ENCODE data around the gene TATDN2.
A peak's percentile ranks its signal among the peaks of the same experiment; 100 is the strongest.

Gene TATDN2

DNA sequence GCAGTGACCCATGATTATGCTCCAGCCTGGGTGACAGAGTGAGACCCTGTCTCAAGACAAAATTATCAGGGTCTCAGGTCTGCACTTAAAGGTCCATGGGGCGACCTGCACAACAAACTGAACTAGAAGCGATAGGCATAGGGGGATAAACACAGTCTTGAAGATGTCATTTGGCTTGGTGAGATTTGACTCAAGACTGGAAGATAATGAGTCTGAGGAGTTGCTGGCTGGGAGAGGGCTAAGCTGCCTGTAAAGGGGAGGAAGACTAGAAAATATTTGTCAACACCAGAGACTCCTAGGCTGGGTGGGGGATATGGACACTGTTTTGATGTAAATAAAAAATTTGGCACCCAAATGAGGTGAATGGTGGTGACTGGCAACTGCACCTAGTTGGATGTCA is 24.7 kb downstream of the TATDN2 start:
- no peak for DNase-seq

DNA sequence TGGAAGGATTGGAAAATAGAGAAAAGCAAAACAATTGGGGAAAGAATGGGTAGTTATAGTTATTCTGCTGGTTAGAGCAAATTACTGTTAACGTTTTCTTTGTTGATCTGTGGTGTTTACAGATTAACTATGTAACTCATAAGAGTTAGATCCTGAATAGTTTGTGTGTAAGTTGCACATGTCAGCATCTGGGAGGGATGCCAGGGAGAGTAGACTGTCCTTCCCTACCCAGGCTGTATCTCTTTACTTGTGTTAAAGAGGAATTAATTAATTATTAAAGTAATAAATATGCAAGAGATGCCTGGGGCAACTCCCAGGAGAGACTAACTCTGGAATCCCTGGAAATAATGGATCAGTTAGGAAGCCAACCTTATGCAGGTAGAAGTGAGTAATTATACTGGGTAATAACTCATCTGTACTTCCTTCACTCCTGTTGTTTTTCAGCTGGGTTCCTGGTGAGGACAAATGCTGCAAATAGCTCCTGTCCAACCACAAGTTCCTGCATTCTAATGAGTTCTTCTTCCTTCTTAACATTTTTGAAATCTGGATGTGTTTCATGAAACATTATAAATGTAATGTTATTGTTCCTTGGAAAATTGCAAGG is 25.5 kb downstream of the TATDN2 start:
- DNase-seq: no peak

DNA sequence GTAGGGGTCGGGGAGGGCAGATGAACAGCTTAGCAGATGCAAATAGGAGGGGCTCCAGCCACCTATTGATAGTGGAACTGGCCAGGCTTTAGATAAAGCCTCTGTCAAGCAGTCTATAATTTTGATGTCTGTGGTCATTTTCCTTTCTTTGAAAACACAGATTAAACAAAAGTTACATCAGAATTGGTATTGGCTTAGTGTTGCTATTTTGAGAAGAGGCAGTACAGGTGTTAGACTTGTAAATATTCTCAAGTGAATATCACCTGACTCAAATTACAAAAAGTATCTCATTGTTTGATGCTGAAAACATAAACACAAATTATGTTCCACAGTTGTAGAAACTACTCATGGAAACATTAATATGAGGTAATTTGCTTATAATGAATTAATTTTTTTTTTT is 26.3 kb downstream of the TATDN2 start:
- DNase-seq: no peak

DNA sequence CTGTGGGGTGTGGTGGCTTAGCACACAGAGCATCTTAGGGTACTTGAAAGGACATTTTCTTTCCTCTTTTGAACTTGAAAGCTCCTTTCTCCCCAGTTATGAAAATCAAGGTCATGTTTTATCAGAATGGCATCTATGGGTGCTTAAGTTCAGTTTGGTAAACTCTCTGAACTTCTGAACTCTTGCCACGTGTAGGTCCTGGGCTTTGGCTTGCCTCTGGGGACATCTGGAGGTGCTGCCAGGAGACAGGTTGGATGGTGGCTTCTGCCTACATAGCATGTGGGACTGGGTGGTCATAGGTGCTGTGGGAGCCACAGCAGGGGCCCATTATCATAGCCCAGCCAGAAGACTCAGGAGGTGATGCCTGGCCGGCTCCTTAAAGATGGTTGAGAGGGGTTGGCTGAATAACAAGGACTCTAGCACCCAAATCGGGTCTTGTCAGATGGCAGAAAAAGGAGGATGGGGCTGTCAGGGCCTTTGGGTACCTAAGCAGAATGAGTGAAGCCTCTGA is 28.9 kb downstream of the TATDN2 start:
- no peak for DNase-seq

DNA sequence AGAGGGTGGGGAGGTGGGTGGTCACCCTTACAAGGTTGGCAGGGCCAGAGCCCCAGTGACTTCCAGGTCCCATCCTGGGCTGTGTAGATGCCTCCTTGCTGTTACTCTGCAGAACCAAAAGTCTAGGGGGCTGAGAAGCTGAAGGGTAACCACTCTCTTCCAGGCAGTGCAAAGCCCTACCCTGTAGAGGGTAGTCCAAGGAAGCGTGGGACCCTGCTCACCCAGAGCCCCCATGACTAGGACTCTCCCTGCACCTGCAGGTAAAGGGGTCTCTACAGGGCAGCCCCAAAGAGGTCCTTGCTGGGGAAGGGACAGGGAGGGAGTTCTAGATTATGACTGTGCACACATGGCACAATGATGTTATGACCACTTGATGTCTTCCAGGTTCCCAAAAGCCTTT is 30.2 kb downstream of the TATDN2 start:
- DNase-seq: no peak

DNA sequence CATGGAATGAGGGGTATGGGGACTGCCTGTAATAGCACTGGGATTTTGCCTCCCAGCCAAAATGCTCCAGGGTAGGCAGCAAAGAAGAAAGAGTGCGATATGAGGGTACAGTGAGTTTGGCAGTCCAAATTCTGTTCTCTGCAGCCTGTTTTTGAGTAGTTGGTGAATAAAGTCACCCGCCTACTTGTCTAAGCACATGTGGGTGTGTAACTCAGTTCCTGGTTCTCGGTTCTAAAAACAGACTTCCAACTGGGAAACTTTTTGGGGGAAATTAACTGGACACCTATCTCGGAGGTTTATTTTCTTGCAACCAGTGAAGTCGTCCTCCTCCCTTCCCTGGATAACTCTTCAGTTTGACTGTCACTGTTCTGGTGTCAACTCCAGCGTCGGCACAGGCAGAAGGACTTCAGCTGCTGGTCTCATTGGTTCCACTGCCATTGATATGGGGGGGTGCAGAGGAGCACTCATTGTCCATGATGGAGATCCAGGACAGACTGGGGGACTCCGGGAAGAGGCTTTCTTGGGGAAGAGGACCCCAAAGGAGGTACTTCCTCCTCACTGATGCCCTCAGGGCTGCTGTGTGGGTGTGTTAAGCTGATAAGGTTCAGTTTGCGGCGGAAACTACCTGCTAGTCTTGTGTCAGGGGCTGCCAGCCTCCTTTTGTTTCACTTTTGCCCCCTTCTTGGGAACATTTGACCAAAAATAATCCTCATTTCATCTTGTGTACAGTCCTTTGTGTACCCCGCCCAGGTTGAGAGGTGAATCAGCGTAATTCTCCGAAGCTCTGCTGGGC is 31.3 kb downstream of the TATDN2 start:
- no peak for DNase-seq

DNA sequence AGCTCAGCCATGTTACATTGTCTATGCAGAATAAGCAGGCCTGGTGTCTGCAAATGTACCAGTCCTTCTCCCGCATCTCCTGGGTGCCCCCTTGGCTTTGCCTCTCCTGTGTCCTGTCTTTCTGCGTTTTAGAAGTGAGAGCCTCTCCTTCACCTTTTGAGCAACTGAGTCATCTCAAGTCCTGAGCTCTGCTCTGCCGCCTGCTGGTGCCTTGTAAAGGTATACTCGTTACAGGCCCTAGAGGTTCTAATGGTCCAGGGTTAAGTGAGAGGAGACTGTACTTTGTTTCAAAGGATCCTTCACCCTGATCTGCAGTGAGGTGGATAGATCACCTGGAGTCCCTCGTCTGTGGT is 31.9 kb downstream of the TATDN2 start:
- no peak for DNase-seq

DNA sequence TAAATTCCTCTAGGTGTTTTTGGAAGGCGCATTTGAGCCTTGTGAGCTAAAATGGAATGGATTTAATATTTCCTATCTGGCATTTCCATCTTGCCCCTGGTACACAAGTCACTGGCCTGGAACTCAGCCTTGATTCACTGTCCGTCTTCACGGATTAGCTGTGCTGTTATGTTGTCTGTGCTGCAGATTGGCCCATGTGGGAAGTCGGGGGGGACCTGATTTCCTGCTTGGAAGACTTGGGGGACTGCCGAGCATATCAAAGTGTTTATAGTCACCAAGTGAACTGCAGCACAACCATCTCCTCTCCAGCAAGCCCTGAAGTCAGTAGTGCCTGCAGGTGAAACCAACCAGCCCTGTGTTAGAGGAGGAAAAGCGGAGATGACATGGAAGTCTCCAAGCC is 32.3 kb downstream of the TATDN2 start:
- DNase-seq: no peak

DNA sequence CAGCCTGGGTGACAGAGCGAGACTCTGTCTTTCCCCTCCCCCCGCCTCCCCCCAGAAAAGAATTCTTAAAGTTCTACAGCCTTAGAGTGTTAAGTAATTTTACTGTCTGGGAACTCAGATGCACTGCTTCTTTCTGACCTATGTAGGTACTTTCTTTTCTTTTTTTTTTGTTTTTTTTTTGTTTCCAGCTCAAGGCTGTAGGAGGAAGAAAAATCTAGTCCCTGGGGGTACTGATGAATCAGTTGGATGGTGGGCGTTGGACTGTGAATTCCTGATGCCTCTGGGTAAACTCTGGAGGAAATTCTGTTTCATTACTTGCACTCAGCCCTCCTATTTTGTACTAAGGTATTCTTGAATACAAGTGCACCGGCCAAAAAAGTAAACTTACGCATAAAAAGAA is 33.7 kb downstream of the TATDN2 start:
- no peak for DNase-seq

DNA sequence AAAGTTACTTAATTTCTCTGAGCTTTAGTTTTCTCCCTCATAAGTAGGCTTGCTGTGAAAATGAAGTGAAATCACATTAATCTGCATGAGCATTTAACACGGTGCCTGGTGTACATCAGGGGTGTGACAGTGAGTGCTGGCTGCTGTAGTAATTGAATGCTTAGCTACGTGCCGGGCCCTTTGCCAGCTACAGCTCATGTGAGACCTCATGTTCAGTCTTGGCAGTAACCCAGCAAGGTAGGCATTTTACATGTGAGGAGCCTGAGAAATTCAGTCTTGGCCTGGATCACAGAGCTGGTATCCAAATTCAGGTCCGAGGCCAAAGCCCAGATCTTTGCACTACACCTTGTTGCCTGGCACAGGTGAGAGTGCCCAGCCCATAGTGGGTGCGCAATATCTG is 35.4 kb downstream of the TATDN2 start:
- no peak for DNase-seq

DNA sequence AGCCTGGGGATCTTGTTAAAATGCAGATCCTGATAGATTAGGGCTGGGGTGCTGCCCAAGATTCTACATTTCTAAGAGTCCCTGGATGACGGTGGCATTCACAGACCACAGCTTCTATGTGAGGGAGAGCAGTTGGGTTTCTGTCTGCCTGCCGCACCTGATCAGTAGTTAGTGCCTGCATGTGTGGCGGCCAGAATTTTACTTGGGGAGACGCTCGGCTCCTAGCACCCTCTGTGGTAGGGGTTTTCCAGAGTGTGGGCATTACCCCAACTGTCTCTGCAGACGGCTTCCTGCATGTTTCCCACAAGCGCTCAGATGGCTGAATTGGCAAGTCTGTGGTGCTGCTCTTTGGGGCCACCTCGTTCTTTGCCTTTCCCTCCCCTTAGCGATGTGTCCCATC is 36.2 kb downstream of the TATDN2 start:
- peak; percentile 17 for DNase-seq

DNA sequence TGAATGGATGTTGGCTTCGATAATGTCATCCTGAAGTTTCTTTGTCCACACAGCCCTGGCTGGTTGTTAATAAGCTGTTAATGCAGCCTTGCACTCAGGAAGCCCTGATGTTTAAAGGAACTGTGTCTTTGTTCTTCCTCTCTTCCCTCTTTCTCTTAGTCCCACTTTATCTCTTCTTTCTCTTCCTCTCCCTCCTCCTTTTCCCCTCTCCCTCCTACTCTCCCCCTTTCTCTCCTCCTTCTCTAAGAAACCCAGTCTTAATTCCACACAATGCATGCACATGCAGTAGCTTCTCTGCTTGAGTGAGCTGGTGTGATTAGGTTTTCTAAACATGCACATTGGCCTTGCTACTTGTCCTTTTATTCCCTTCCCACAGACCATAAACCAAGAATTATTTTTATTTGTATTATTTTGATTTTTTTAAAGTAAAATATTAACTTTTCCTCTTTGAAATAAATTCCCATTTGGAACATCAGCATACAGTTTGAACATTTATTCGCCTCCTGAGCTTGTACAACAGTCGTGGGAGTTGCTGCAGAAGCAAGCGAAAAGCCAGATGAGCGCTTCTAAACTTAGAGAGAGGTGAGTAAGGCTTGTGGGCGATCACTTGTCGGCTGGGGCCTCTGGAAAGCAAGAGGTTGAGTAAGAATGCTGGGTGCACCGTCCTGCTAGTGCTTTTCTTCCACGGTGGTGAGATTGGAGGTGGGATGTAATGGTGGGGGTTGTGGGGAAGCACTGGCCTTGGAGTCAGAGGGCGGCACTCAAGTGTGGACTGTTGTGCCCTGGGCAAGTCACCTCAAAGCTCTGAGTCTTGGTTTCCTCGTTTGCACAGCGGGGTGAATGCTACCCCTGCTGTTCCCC is 37.2 kb downstream of the TATDN2 start:
- DNase-seq: no peak

DNA sequence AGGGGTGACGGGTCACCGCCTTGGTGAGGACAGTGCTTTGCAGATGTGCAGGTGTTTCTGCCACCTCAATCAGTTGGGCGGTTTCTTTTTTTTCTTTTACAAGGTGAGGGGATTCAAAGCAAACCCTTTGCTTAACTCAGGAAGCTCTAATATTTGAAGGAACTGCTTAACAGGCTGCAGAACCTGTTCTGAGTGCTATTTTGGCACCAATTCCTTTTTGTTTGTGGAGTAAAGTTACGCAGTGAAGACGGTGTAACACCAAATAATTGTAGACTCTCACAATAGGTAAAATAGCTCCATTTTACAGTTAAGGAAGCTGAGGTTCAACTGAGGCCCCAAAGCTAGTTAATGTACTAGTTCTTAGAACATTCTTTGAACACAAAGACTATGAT is 37.9 kb downstream of the TATDN2 start:
- no peak for DNase-seq

DNA sequence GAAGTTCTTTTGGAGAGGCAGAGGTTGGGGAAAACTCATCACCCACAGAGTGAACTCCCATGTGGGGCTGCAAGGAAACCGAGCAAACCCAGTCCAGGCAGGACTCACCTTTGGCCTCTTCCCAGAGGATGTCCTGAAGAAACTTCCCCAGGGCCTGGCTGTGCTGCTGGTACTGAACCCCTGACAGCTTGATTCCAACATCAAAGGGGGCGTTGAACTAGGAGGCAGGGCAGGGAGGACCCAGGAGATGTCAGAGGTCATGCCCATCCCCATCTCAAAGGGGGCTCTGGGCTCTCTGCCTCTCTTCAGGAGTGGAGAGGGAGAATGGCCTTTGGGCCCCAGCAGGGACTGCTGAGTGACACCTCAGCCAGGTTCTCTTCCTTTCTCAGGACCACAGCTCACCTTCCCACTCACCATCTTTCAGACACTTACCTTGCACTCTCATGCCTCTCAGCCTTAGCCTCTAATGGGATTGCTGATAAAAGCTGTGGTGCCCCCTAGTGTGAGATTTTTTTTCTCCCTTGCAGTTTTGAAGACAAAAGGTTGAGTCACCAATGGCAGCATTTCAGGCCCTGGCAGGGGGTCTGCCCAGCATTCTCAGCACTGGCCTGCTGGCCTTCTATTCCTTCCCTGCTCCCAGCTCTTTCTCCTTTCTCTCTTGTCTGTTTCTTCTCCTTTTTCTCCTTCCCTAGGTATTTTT is 38.5 kb downstream of the TATDN2 start:
- no peak for DNase-seq

DNA sequence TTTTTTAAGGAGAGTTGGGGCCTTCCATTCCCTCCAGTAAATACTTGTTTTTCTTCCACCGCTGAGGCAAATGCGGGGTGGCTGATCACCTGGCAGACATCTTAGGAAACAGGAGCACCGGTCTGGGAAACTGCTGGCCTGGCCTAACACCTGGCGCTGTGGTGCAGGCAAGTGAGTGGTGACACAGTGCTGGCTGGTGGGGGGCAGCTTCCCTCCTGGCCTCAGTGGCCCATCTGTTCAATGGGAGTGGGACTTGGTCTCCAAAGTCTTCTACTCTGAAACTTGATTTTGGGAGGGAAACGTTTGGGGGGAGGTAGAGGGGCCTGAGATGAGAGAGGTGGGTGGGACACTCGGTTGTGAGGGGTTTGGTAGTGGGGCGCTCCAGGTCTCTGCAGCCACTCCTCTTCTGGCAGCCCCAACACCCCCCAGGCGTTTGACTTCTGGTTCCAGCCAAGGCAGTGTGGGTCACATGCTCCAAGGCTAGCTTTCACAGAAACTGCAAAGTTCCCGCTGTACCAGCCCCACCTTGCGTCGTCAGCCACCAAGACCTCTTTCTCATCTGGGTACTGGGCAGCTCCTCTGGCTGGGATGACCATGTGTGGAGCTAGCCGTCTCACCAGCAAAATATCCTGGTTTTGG is 39.8 kb downstream of the TATDN2 start:
- no peak for DNase-seq

DNA sequence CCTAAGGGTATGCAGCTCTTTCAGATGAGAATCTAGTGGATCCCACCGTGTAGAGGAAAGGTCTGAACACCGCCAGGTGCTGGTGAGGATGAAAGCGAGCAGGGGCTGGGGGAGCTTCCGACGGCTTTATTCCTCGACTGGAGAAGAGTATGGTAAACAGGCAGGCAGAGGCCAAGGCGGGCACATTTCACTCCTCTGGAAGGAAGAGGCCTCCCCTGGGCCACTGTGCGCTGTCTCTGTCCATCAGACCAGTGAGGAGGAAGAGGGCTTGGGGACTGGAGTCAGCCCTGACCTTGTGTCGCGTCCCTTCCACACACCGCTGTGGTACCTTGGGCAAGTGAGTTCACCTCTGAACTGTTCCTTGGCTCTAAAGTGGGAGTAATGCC is 40.3 kb downstream of the TATDN2 start:
- DNase-seq: no peak

DNA sequence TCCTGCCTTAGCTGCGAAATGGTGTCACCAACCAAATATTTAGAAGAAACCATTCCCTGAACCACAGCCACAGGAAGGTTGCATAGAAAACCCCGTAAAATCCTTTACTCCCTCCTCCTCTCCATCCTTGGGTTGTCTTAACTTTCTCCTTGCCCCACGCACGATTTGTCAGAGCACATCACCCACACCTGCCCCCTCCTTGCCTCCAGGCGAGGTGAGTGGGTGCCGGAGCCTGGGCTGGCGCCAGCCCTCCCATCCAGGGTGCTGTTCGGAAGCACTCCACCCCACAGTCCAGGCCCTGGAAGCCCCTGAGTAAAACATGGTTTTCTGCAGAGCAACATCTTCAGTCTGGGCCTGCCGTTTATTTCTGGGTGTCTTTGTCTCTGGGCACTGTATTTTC is 40.8 kb downstream of the TATDN2 start:
- DNase-seq: no peak

DNA sequence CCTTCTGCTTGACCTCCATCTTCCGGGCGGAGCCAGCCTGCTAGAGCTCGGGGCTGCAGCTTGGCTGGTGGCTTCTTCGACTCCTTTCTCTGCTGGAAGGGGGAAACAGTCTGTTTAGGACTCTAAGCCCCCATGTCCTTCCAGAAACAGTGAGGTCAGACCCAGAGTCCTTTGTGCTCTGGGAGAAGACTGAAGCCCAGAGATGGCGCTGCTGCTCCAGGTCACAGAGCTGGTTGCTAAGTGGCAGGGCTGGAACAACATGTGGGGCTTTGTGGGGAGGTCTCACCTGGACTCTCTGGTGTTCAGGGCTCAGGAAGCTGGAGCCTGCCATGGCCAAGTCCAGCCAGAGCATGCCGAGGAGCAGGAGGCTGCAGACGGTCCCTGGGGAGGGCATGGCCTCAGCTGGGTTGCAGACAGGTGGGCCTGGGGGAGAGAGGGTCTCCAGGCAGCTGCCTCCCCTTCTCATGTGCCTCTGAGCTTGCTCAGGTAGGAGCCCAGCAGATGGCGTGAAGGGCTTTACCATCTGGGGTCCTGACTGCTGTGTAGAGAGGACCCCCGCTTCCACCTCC is 41.6 kb downstream of the TATDN2 start:
- DNase-seq: no peak

DNA sequence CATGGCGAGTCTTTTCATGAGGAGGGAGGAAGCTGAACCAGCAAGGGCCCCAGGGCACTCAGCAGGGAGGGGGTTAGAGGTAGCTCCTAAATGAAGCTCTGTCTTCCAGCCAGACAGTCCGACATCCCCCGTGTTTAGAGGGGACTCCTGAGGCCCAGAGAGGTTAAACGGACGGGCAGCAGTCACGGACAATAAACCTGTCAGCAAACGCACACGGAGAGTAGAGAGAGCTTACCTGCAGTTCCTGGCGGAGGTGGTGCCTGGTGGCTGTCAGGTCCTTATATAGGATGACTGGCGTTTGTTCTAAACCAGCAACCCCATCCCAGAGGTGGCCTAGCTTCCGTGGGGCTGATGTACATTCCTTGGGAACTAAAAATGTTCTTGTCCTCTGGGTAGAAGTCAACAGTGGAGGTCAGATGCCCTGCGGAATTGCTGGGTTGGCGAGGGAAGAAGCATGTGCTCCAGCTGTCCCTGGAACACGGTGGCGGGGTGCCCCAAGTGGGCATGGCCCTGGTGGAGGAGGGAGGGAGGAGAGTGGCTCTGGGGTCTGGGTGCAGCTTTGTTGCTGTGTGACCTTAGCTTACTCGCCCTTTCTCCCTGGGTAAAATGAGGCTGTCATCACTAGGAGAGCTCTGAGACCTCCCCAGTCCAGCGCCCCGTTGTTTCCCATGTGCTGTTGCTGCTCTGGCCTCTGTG is 42.4 kb downstream of the TATDN2 start:
- DNase-seq: no peak

DNA sequence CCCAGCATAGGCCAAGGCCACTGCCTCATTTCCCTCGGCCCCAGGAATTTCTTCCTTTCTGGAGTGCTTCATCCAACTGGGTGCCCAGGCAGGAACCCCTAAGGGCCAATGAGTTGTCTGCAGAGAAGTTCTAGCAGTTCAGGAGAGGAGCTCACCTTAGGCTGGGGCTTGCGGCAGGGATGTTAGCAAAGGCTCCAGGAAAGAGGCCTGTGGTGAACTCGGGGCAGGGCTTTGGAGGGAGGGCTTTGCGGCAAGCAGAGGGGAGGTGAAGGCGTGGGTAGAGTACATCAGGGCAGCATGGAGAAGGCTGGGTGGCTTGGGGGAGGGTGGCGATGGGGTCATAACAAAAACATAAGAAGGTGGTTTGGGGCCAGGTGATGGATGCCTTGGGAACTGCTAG is 43.4 kb downstream of the TATDN2 start:
- no peak for DNase-seq

DNA sequence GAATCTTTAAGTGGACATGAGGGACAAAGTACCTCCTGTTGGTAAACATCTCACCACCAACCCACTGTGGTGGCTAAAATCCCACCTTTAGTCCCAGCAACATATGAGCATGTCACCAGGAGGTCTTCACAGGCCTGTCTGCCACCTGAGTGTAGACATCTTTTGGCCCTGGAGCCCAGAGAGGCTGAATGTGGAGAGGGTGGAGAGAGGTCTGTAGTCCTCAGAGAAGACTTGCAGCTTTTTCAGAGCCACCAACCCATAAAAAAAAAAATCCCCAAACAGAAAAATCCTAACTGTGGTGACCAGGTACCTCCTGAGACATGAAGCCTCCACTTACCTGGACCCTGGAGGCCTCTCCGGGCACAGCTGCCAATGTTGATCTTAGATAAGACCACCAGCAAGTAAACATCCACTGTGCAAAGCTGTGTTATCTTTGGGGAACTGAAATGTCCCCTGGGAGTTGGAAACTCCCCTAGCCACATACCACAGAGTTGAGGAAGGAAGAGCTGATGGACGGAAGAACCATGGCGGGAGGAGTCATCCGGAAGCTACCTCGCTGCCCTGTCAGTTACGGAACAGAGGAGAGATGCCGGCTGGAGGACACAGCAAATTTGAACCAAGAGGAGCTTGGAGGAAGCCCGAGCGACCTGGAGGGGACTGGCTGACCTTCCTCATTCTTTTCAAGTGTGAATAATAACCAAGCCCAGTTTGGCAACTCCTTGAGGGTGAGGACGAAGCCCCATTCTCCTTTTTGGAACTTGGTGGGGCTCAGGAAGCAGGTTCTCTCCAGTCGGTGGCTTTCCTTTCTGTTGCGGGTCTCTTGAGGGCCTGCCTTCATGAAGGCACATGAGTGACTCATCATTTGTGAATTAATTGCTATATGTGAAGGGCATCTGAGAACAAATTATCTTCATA is 44.5 kb downstream of the TATDN2 start, which contains the start of gene GHRL:
Gene GHRL (minus strand): TSS at position 443 of the 915 bp plus-strand sequence. CDS start 2,767 bp downstream, outside the sequence.
- DNase-seq: no peak

Measured in stimulated activated CD4-positive, alpha-beta T cell treated with anti-CD3 and anti-CD28 coated beads, Interleukin-12 subunit alpha, Interleukin-12 subunit beta, amount 100 ng/mL, for 4 hours (primary cell).